ENCODE measurements around the gene NFYC. TPM values are rescaled to one million over a fixed set of nuclear protein-coding genes. Genes with fewer than 3 reads are reported as not detected.

NFYC gene
- polyA plus RNA-seq, 1 donor, result 66.0 TPM

GRCh38 chr1:40758004-40758403, 66.5 kb downstream of the NFYC start:
- Histone ChIP-seq H3K36me3 (ENCODE audit: control insufficient read depth, insufficient read depth, low read length) (peaks cover 88% of the 10 kb centered on the region), H3K9me3 (ENCODE audit: control insufficient read depth, low read depth, low read length) (no peaks in the 10 kb centered on the region), H3K27me3 (ENCODE audit: control insufficient read depth, insufficient read depth, low read length) (no peaks in the 10 kb centered on the region), H3K27ac (ENCODE audit: low read length) (no peak overlapping the region), H3K4me3 (ENCODE audit: low read length) (no peak overlapping the region), H3K4me1 (ENCODE audit: control insufficient read depth, insufficient read depth, low read length) (peaks cover 5% of the 10 kb centered on the region)
- no peak for DNase-seq
- no CpG with 5 or more reads among the region's 7 CpGs for WGBS (ENCODE audit: insufficient coverage, low lambda C conversion rate)

DNA sequence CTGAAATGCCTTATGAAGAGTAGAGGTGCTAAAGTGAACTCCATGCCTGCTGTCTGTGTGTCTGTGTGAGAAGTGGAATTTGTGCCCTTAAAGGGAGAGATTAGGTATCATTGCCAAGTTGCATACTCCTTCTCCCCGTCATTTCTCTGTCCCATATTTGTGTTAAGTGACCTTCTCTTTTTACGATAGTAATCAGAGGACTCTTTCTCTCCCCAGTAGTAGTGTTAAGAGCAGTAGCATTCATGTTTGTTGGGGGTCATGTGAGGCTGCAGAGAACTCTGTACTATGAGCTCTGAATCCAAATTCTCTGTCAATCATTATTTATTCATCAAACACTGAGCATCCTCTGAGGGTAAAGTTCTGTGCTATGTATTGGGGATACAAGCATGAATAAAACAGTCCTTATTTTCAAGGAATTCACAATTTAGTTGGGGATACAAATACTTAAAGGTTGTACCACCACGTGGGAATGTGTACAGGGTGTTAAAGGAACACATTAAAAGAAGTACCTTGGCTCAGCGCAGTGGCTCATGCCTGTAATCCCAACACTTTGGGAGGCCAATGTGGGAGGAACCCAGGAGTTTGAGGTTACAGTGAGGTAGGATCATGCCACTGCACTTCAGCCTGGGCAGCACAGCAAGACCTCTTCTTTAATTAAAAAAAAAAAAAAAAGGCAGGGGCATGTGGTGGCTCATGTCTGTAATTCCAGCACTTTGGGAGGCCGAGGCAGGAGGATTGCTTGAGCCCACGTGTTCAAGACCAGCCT, 67.3 kb downstream of the NFYC start:
- Histone ChIP-seq H3K27me3 (ENCODE audit: control insufficient read depth, insufficient read depth, low read length) (no peaks in the 10 kb centered on the region), H3K4me1 (ENCODE audit: control insufficient read depth, insufficient read depth, low read length) (peaks cover 5% of the 10 kb centered on the region), H3K36me3 (ENCODE audit: control insufficient read depth, insufficient read depth, low read length) (peaks cover 85% of the 10 kb centered on the region), H3K9me3 (ENCODE audit: control insufficient read depth, low read depth, low read length) (no peaks in the 10 kb centered on the region), H3K27ac (ENCODE audit: low read length) (no peak overlapping the region), H3K4me3 (ENCODE audit: low read length) (no peak overlapping the region)
- DNase-seq, result peak in 1 of 2 donors; percentile 56
- WGBS (ENCODE audit: insufficient coverage, low lambda C conversion rate), result no CpG with 5 or more reads among the region's 6 CpGs

GRCh38 chr1:40760984-40761383, 69.5 kb downstream of the NFYC start:
- no peaks in the 10 kb centered on the region for H3K9me3 ChIP-seq (ENCODE audit: control insufficient read depth, low read depth, low read length)
- H3K36me3 ChIP-seq (ENCODE audit: control insufficient read depth, insufficient read depth, low read length), result peaks cover 87% of the 10 kb centered on the region
- DNase-seq, result no peak
- WGBS (ENCODE audit: insufficient coverage, low lambda C conversion rate), result no CpG with 5 or more reads among the region's 4 CpGs
- H3K27ac ChIP-seq (ENCODE audit: low read length), result no peak overlapping the region
- H3K4me1 ChIP-seq (ENCODE audit: control insufficient read depth, insufficient read depth, low read length), result peaks cover 5% of the 10 kb centered on the region
- H3K4me3 ChIP-seq (ENCODE audit: low read length), result no peak overlapping the region
- H3K27me3 ChIP-seq (ENCODE audit: control insufficient read depth, insufficient read depth, low read length), result no peaks in the 10 kb centered on the region

GRCh38 chr1:40762144-40762923, 70.8 kb downstream of the NFYC start:
- H3K27ac ChIP-seq (ENCODE audit: low read length), result no peak overlapping the region
- H3K4me1 ChIP-seq (ENCODE audit: control insufficient read depth, insufficient read depth, low read length), result peaks cover 5% of the 10 kb centered on the region
- H3K4me3 ChIP-seq (ENCODE audit: low read length), result no peak overlapping the region
- H3K27me3 ChIP-seq (ENCODE audit: control insufficient read depth, insufficient read depth, low read length), result no peaks in the 10 kb centered on the region
- no peak for DNase-seq
- H3K9me3 ChIP-seq (ENCODE audit: control insufficient read depth, low read depth, low read length), result no peaks in the 10 kb centered on the region
- WGBS (ENCODE audit: insufficient coverage, low lambda C conversion rate), result no CpG with 5 or more reads among the region's 7 CpGs
- peaks cover 89% of the 10 kb centered on the region for H3K36me3 ChIP-seq (ENCODE audit: control insufficient read depth, insufficient read depth, low read length)

- DNase-seq, result no peak
- H3K27me3 ChIP-seq (ENCODE audit: control insufficient read depth, insufficient read depth, low read length), result no peaks in the 10 kb centered on the region
- 61% methylated on average over 3 of the region's 9 CpGs for WGBS (ENCODE audit: insufficient coverage, low lambda C conversion rate)
- peaks cover 3% of the 10 kb centered on the region for H3K4me1 ChIP-seq (ENCODE audit: control insufficient read depth, insufficient read depth, low read length)
- H3K4me3 ChIP-seq (ENCODE audit: low read length), result no peak overlapping the region
- no peak overlapping the region for H3K27ac ChIP-seq (ENCODE audit: low read length)
- peaks cover 90% of the 10 kb centered on the region for H3K36me3 ChIP-seq (ENCODE audit: control insufficient read depth, insufficient read depth, low read length)
- no peaks in the 10 kb centered on the region for H3K9me3 ChIP-seq (ENCODE audit: control insufficient read depth, low read depth, low read length)
Measured at GRCh38 chr1:40763742-40764532, 72.4 kb downstream of the NFYC start.

DNA sequence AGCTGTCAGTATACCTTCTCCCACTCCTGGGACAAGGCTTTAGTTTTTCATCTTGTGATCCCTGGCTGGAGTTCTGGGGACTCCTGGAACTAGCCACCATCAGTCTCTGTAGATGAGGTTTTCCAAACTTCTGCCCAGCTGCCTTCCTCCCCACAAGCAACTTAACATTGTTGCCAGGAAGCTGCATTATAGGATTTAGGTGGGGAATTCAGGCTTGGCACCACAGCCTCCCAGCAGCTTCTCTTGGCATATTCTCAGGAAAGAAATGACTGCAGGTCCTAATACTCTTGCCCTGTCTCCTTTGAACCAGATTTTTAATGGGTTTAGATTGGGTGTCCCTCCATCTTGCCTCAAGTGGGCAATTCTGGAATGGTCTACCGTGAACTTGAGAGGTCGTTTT, 73.5 kb downstream of the NFYC start:
- H3K27ac ChIP-seq (ENCODE audit: low read length), result no peak overlapping the region
- no peak for DNase-seq
- no peaks in the 10 kb centered on the region for H3K9me3 ChIP-seq (ENCODE audit: control insufficient read depth, low read depth, low read length)
- peaks cover 90% of the 10 kb centered on the region for H3K36me3 ChIP-seq (ENCODE audit: control insufficient read depth, insufficient read depth, low read length)
- no peaks in the 10 kb centered on the region for H3K4me1 ChIP-seq (ENCODE audit: control insufficient read depth, insufficient read depth, low read length)
- no peak overlapping the region for H3K4me3 ChIP-seq (ENCODE audit: low read length)
- no CpG with 5 or more reads among the region's 2 CpGs for WGBS (ENCODE audit: insufficient coverage, low lambda C conversion rate)
- H3K27me3 ChIP-seq (ENCODE audit: control insufficient read depth, insufficient read depth, low read length), result no peaks in the 10 kb centered on the region

GRCh38 chr1:40766017-40766416, 74.5 kb downstream of the NFYC start:
- Histone ChIP-seq H3K4me1 (ENCODE audit: control insufficient read depth, insufficient read depth, low read length) (no peaks in the 10 kb centered on the region), H3K27me3 (ENCODE audit: control insufficient read depth, insufficient read depth, low read length) (no peaks in the 10 kb centered on the region), H3K36me3 (ENCODE audit: control insufficient read depth, insufficient read depth, low read length) (peaks cover 91% of the 10 kb centered on the region), H3K27ac (ENCODE audit: low read length) (no peak overlapping the region), H3K9me3 (ENCODE audit: control insufficient read depth, low read depth, low read length) (no peaks in the 10 kb centered on the region), H3K4me3 (ENCODE audit: low read length) (no peak overlapping the region)
- WGBS (ENCODE audit: insufficient coverage, low lambda C conversion rate), result no CpG with 5 or more reads among the region's 2 CpGs
- no peak for DNase-seq

- Histone ChIP-seq H3K27ac (ENCODE audit: low read length) (no peak overlapping the region), H3K9me3 (ENCODE audit: control insufficient read depth, low read depth, low read length) (no peaks in the 10 kb centered on the region), H3K36me3 (ENCODE audit: control insufficient read depth, insufficient read depth, low read length) (peaks cover 92% of the 10 kb centered on the region), H3K4me3 (ENCODE audit: low read length) (no peak overlapping the region), H3K27me3 (ENCODE audit: control insufficient read depth, insufficient read depth, low read length) (no peaks in the 10 kb centered on the region), H3K4me1 (ENCODE audit: control insufficient read depth, insufficient read depth, low read length) (no peaks in the 10 kb centered on the region)
- no CpG with 5 or more reads among the region's 4 CpGs for WGBS (ENCODE audit: insufficient coverage, low lambda C conversion rate)
- no peak for DNase-seq
Measured at GRCh38 chr1:40766560-40766959, 75.1 kb downstream of the NFYC start.

DNA sequence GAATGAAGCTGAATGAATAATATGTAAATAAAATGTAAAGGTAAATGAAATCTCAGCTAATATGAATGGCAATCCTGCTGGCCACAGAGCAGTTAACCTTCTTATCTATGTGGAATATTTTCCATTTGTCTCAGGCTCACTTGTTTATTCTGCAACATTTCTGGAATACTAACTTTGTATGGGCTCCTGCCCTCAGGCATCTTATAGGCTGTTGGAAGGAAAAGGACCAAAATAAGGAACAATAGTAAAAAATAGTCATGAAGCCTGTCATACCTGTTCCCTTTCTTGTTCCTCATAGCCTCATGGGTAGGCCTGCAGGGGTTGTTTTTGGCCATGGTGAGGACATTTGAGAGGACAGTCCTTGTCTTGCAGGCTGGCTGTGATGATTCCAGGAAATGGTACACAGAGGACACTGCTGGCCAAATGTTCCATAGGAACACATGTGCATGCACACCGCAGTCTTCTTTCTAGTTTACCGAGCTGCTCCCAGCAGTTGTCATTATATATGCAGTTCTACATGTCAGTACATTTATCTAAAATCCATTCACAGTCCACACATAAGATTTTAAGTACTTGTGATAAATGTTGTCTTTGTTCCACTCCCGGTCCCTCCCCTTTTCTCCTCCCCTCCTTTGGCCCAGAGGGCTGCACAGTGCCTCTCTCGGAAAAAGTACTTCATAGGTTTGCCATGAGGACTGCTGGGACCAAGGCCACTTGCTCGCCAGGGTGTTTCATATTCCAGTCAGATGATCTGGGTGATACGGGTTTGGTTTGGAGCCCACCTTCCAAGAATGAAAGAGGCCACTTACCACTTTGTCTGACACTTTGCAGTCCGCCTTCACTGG, 76.9 kb downstream of the NFYC start:
- DNase-seq, result no peak
- Histone ChIP-seq H3K4me3 (ENCODE audit: low read length) (no peak overlapping the region), H3K36me3 (ENCODE audit: control insufficient read depth, insufficient read depth, low read length) (peaks cover 87% of the 10 kb centered on the region), H3K27ac (ENCODE audit: low read length) (no peak overlapping the region), H3K27me3 (ENCODE audit: control insufficient read depth, insufficient read depth, low read length) (no peaks in the 10 kb centered on the region), H3K9me3 (ENCODE audit: control insufficient read depth, low read depth, low read length) (no peaks in the 10 kb centered on the region), H3K4me1 (ENCODE audit: control insufficient read depth, insufficient read depth, low read length) (no peaks in the 10 kb centered on the region)
- no CpG with 5 or more reads among the region's 7 CpGs for WGBS (ENCODE audit: insufficient coverage, low lambda C conversion rate)

Measured in large intestine (tissue), 3 donors.